GM19025 (cell line): ENCODE measurements around the gene HOXB8.

ENCODE experiments used
- ATAC-seq: cut with Tn5 transposase; IDR thresholded peaks from one replicate; pipeline ENCODE4 v1.9.1; 2021; ENCODE audit warnings: mild to moderate bottlenecking, low read depth, moderate library complexity; ENCODE audit not compliant: unreplicated experiment

HOXB8 gene

DNA sequence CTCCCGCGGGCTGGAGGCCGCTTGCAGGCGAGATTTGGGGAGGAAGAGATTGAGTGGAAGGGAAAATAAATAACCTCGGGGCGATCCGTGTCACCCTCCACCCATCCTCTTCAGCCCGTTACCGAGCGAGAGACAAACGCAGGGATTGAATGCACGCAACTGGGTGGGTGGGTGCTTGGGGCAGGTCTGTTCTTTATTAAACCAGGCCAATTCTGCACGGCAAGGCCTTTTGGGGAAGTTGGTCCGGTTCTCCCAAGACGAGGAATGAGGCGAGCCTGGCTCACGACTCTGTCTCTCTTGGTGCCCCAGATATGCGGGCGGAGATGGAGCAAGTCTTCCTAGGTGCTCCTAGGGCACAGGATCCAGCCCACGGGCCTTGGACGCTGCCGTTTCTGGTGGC lies 3.9 kb downstream of the HOXB8 start:
- ATAC-seq: peak; percentile 17

- ATAC-seq: peak; percentile 38
Observed at GRCh38 chr17:48610282-48611211, 4.5 kb downstream of the HOXB8 start, which contains the start of gene HOXB7. Gene HOXB7 (minus strand): TSS chr17:48611017. CDS start chr17:48610918, 99 bp downstream.

- ATAC-seq: no peak
Observed at GRCh38 chr17:48609759-48610281, 5.3 kb downstream of the HOXB8 start.

- no peak for ATAC-seq
Observed at GRCh38 chr17:48609033-48609432, 6.1 kb downstream of the HOXB8 start.

DNA sequence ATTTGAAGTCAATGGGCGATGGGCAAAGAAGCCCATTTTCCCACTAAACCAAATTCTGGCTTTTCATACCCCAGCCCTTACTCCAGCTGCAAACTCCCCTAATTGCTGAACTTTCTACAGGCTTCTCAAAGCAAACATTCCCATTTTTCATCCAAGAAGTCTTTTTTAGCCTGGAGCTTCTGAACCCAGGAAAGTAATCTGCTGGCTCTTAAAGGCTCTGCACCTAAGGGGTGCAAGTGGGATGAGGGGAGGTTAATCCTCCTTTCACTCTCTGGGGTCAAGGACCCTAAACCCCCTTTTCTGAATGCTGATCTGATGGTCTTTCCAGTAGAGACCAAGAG lies 6.6 kb downstream of the HOXB8 start:
- ATAC-seq: no peak

DNA sequence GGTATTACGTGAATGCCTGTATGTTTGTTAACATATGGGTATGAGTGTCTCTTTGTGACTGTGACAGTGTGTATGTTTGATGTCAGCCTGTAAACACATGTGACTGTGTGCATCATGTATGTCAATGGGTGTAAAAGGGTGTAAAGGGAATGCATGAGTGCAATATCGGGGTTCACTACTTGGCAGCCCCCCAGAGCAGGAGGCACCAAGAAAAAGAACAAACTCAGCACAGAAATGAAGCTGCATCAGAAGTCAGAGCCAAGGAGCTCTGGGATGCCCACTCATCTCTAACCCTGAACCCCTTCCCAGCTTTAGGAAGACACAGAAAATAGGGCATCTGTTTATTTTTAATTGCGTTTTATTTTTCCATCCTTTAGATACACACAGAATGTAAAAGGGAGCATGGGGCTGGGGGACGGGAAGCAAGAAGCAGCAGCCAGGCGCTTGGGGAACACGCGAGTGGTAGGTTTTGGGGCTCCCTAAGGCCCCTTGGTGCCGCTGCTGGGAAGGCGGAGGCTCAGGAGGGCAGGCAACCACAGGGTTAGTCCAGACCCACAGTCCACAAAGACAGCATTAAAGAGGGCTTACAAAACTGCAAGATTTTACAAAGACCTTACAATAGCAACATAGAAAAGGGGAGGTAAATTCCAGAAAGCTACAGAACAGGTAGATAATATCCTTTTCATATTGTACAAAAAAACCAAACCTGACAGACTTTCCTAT lies 8.0 kb downstream of the HOXB8 start:
- ATAC-seq: no peak

DNA sequence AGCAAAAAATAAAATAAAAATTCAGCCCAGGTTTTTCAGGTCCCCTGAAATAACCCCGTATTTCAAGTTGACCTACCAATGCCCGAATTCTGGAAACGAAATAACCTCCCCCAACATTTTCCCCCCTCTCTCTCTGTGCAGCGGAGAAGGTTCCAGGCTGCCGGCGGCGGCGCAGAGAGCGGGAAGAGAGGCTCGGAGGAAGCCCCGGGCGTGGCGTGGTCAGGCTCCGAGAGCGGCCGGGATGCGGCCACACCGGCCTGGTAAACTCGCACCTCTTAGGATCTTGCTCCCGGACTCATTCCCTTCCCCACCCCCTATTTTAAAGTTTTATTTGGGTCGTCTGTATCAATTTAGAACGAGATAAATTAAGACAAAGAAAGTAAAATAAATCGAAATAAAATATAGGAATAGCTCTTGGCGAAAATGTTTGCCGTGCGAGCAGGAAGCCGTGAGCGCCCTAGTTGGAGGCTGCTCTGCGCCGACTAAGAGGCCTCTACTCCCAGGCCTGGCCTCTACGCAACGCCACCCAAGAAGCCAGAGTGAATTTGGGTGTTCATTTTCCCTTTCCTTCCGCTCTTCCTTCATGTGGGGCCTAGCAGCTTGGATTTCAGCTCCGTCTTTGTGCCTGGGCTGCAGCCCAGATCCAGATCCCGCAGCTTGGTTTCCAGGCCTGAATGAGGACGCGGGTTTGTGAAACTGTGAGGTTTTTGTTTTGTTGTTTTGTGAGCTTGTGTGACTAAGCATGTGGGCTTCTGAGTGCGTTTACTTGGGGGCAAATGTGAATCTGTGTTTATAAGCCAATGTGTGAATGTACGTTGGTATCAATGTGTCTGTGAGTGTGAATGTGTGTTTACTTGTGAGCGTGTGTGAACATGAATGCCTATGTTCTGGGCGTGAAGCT lies 8.9 kb downstream of the HOXB8 start:
- no peak for ATAC-seq

- ATAC-seq: no peak
Observed at GRCh38 chr17:48605409-48605919, 9.6 kb downstream of the HOXB8 start.

GRCh38 chr17:48604770-48605329 lies 10.2 kb downstream of the HOXB8 start, which contains the start of gene HOXB6:
Gene HOXB6 (minus strand): TSS chr17:48604986. CDS start chr17:48598150, 6,836 bp downstream.
- ATAC-seq: no peak

GRCh38 chr17:48603959-48604769 lies 10.9 kb downstream of the HOXB8 start:
- ATAC-seq: no peak

DNA sequence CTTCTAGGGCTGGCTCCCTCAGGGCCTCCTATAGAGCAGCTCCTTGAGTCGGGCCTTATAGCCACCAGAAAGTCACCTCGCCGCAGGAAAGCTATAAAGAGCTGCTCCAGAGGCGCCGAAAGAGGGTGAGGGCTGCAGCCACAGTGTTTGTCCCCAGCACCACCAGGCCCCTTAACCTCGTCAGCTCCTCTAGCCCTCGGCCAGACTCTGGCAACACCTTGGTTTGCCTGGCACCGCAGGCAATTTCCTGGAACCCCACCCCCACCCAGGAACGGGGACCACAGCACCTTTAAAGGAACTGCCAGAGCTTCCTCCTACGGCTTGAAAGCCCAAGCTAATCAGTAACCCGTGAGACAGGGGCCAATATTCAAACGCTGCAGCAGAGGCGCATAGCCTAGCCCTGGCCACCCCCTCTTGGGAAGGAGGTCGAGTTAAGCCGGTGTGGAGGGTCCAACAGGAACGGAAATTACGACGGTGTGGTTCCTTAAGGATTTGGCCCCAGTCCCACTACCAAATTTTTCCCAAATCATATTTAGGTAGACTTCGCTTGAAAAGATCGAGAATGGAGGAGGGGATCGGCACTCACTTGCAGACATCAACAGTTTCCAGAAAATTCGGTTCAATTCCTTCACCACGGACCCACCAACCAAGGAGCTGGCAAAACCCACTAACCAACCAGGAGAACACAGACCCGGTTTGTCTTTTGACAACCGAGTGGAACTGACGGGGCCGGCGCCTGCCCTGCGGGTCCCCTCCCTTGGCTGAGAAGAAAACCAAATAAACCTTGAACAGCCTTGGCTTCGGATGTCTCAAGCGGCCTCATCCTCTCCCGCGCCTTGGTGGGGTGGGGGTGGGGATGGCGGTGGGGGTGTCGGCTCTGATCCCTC lies 13.3 kb downstream of the HOXB8 start:
- ATAC-seq: no peak

- ATAC-seq: no peak
Observed at GRCh38 chr17:48601207-48601538, 13.9 kb downstream of the HOXB8 start.

DNA sequence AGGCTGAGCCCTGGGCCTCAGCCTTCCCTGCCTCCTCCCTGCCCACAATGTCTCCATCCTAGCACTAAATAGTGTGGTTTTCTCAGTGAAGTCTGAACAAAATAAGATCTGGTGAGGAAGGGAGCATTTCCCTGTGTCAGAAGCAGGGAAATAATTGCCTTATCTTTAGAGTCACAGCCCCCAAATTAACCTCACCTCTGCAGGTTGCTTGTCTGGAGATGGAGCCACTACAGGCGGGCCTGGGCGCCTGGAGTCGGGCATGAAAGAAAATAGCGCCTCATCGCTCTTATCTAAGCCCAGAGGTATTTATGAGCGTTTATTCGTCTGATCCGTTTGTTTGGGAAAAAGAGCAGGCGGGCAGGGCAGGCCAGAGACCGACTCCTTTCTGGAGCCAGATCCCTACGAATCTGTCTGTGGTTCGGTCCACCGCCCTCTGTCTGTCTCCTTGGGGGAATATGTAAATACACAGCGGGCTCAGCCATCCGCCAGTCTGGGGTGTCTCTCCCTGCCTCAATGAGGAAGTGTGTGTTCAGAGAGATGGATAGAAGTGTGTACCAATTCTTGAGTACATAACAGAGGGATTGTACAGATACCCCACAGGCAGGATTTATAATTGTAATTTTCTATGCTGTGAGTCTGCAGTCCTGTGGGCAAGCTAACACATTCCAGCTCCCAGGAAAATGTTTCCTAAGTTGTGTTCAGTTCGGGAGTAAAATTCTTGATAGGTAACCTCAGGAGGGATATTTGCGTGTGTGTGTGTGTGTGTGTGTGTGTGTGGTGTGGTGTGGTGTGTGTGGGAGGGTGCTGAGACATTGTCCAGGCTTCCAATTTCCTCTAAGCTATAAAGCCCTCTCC lies 14.6 kb downstream of the HOXB8 start:
- no peak for ATAC-seq

DNA sequence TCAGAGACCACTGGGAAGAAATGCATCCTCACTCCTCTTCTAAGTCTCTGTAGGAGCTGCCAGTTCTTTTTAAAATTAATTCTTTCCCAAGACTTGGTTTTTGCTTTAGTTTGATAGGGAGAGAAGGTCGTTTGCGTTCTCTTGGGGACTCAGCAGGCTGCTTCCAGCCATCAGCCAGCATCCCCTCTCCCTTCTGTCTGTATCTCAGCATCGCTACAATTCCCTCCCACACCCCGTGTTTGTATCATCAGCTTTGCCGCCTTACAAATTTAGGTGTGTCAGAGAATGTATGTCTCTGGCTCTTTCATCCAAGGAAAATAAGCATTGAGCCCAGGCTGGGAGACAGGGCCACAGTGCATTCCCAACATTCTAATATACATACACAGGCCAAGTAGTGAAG lies 15.7 kb downstream of the HOXB8 start:
- no peak for ATAC-seq

GRCh38 chr17:48598736-48599135 lies 16.4 kb downstream of the HOXB8 start:
- ATAC-seq: no peak

GRCh38 chr17:48597778-48598631 lies 17.1 kb downstream of the HOXB8 start:
- ATAC-seq: no peak

- no peak for ATAC-seq
Observed at GRCh38 chr17:48597528-48597777, 17.6 kb downstream of the HOXB8 start.
